ENCODE measurements around the gene MGAT5. TPM values are rescaled to one million over a fixed set of nuclear protein-coding genes. Genes with fewer than 3 reads are reported as not detected.

MGAT5 gene
- total RNA-seq, 2 experiments from 2014 or later = 45.3 to 52.3 TPM

DNA sequence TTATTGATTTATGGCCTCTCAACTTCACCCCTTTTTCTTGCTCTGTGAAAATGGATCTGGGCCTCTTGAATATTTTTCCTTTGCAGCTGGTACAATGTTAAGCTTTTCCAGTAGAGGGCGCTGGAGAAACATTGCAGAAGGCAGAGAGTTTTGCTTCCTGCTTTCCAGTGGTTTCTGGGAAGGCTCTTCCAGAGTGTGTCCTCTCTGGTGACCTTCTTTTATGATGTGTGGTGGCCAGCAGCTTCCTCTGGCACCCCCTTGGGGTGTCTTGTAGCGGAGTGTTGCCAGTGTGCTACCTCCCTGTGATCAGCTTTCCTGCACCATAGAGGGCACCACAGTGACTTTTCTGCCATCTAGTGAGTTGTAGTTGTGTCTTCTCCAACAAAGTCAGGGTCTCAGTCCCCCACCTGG is 25.4 kb upstream of the MGAT5 start:
- POLR2A ChIA-PET = interaction anchor here (0.8 kb wide), 1 partner anchor 10 kb away, joined by 3 read pairs; no protein-coding TSS in a partner anchor
- CTCF ChIA-PET = interaction anchor here (1.3 to 1.4 kb wide), 2 partner anchors 10 to 25 kb away, joined by 3 to 4 read pairs; partner anchors contain the start of gene MGAT5

DNA sequence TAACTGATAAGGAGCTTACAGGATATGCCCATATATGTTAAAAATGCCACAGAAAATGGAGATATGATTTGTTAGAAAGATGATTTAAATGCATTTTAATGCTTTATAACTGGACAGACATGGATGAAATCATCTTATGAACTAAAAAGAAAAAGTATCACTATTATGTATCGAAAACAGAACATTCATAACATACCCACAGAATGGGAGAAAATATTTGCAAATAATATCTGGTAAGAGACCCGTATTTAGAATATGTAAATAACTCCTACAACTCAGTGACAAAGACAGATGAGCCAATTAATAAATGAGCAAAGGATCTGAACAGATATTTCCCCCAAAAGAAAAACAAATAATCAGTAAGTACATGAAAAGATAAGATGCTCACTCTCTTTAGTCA is 24.3 kb upstream of the MGAT5 start:
- ChIA-PET CTCF (interaction anchor here (1.1 to 1.3 kb wide), 2 partner anchors 24 to 111 kb away, joined by 3 read pairs; partner anchors contain the start of gene MGAT5), POLR2A (no interaction called here)

- CTCF ChIA-PET = interaction anchor here (1.0 to 1.4 kb wide), 3 partner anchors 7 to 14 kb away, joined by 3 to 7 read pairs (median 6); no protein-coding TSS in a partner anchor
Measured at GRCh38 chr2:134230885-134231284, 23.0 kb upstream of the MGAT5 start.

DNA sequence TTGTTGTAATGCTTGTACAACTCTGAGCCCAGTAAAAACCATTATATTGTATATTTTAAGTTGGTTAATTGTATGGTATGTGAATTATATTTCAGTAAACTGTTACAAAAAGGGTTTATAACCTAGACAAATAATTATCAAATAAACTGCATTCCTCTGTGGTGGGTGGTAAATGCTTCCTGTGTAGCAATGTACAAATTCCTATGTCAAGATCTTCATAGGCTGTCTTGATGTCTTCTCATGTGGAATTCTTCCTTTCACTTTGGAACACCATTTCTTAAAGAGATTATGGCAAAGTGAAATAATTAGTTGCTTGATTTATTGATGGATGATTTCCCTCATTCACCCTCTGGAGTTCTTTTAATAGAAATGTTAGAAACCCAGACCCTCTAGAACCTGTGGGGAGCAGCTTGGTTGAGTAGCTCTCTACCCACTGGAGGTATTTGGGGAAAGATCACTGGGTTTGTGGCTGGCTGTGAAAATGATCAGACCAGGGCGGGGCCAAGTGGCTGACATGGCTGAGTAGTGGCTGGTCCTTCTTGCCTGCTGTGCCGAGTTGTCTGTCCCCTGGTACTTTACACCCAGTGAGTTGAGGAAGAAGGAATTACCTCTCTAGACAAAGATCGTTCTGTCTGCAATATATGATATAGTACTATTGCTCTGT is 22.4 kb upstream of the MGAT5 start:
- POLR2A ChIA-PET = interaction anchor here (0.7 to 1.1 kb wide), 3 partner anchors 12 to 113 kb away, joined by 3 read pairs; no protein-coding TSS in a partner anchor
- CTCF ChIA-PET = interaction anchor here (1.0 to 1.4 kb wide), 3 partner anchors 8 to 14 kb away, joined by 3 to 7 read pairs (median 6); no protein-coding TSS in a partner anchor

More at GRCh38 chr2:134230885-134231284, 23.0 kb upstream of the MGAT5 start:
- POLR2A ChIA-PET = interaction anchor here (0.8 kb wide), 1 partner anchor 111 kb away, joined by 3 read pairs; no protein-coding TSS in a partner anchor

- POLR2A ChIA-PET = interaction anchor here (0.7 to 1.1 kb wide), 2 partner anchors 13 to 114 kb away, joined by 3 read pairs; no protein-coding TSS in a partner anchor
- CTCF ChIA-PET = interaction anchor here (1.2 to 1.4 kb wide), 3 partner anchors 9 to 113 kb away, joined by 3 to 6 read pairs (median 4); no protein-coding TSS in a partner anchor
Measured at GRCh38 chr2:134231965-134232340, 21.9 kb upstream of the MGAT5 start.

GRCh38 chr2:134232461-134232860 is 21.4 kb upstream of the MGAT5 start:
- ChIA-PET POLR2A (interaction anchor here (0.7 to 1.1 kb wide), 2 partner anchors 13 to 114 kb away, joined by 3 read pairs; no protein-coding TSS in a partner anchor), CTCF (interaction anchor here (1.3 kb wide), 1 partner anchor 114 kb away, joined by 4 read pairs; no protein-coding TSS in a partner anchor)

DNA sequence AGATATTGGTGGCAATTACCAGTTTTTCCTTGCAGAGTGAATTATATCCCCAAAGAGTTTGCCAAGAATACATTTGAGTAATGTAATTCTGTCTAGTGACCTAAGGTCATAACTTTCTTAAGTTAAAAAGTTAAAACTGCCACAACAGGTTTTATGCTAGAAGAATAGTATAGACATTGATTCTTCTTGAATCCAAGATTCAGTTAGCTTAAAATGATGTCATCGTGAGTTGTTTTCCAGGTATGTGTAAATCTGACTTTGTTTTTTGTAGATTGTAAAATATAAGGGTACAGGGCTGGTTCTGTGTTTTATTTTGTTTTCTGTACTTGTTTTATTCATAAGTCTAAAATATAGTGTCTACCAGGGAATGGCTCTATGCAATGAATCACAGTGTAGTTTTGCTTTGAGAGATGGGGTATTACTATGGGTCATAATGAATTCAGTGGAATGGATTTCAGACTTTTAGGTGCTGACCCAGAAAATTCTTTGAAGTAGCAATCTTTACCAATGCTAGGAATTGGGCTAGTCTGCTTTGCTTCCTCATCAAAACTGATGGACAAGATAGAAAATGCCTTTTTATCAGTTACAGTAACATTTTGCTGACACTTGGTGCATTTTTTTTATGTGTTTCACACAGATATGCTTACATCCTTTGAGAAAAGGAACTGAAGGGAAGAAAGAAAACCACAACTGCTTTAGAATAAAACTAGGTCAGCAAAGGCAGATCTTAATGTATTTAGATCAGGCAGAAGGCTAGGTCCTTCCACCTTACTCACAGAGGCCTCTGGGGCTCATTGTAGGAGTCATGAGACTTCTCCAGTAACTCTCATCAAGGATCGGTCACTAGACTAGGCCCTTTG is 20.8 kb upstream of the MGAT5 start:
- POLR2A ChIA-PET = interaction anchor here (1.1 kb wide), 1 partner anchor 14 kb away, joined by 3 read pairs; no protein-coding TSS in a partner anchor
- CTCF ChIA-PET = interaction anchor here (1.3 kb wide), 1 partner anchor 115 kb away, joined by 4 read pairs; no protein-coding TSS in a partner anchor

DNA sequence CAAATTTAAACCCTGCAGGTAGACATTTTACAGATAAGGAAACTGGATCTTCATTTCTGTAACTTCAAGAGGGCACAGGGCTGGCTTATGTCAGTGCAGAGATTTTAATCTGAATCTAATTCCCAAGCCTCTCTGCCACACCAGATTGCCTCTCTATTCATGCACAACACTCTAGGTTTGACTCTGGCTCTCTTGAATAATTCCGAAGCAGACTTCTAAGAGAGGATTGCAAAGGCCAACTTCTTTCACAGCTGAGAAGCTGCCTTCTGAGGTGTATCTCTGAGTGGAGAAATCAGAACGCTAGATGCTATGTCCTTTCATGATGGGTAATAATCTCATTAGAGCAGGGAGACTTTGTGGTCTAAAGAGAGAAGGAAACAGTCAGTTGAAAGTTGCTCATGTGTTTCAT is 20.1 kb upstream of the MGAT5 start:
- ChIA-PET CTCF (interaction anchor here (2.9 kb wide), 1 partner anchor 12 kb away, joined by 19 read pairs; no protein-coding TSS in a partner anchor), POLR2A (interaction anchor here (0.5 kb wide), 1 partner anchor 17 kb away, joined by 3 read pairs; no protein-coding TSS in a partner anchor)

- POLR2A ChIA-PET = interaction anchor here (0.7 to 0.8 kb wide), 2 partner anchors 15 to 115 kb away, joined by 3 to 4 read pairs; no protein-coding TSS in a partner anchor
Measured at GRCh38 chr2:134234535-134234934, 19.3 kb upstream of the MGAT5 start.

GRCh38 chr2:134235510-134236144 is 18.2 kb upstream of the MGAT5 start:
- ChIA-PET POLR2A (interaction anchor here (0.7 kb wide), 1 partner anchor 116 kb away, joined by 4 read pairs; no protein-coding TSS in a partner anchor), CTCF (interaction anchor here (1.3 to 2.9 kb wide), 3 partner anchors 10 to 117 kb away, joined by 3 to 19 read pairs (median 4); no protein-coding TSS in a partner anchor)

More at GRCh38 chr2:134234535-134234934, 19.3 kb upstream of the MGAT5 start:
- CTCF ChIA-PET = interaction anchor here (0.8 to 2.9 kb wide), 5 partner anchors 11 to 116 kb away, joined by 3 to 19 read pairs (median 3); no protein-coding TSS in a partner anchor

- CTCF ChIA-PET = interaction anchor here (0.6 kb wide), 1 partner anchor 8 kb away, joined by 4 read pairs; no protein-coding TSS in a partner anchor
- POLR2A ChIA-PET = no interaction called here
Measured at GRCh38 chr2:134238371-134238770, 15.5 kb upstream of the MGAT5 start.

GRCh38 chr2:134240061-134240460 is 13.8 kb upstream of the MGAT5 start:
- POLR2A ChIA-PET = no interaction called here
- CTCF ChIA-PET = interaction anchor here (1.2 to 1.3 kb wide), 2 partner anchors 26 to 122 kb away, joined by 3 read pairs; no protein-coding TSS in a partner anchor

DNA sequence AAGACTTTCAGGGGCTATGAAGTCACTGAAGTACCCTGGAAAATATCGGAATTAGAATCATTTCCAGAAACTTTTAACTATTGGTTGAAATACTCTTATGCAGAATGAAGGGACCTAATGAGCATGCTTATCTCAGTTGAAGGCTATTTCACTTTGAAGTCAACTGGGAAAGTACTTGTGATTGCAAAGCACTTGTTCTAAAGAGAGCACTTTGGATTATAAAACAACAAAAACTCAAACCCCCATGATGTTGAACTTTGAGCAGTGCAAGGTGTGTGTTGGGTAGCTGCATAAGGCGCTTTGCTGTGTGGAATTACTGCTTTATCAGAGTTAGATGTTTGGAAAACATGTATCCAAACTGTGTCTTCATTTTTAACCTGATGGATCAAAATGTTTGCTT is 12.0 kb upstream of the MGAT5 start:
- ChIA-PET CTCF (interaction anchor here (2.4 kb wide), 1 partner anchor 35 kb away, joined by 9 read pairs; no protein-coding TSS in a partner anchor), POLR2A (no interaction called here)

- CTCF ChIA-PET = interaction anchor here (1.1 to 2.4 kb wide), 5 partner anchors 23 to 208 kb away, joined by 3 to 9 read pairs (median 3); no protein-coding TSS in a partner anchor
- POLR2A ChIA-PET = interaction anchor here (0.9 kb wide), 1 partner anchor 24 kb away, joined by 3 read pairs; no protein-coding TSS in a partner anchor
Measured at GRCh38 chr2:134243244-134243643, 10.6 kb upstream of the MGAT5 start.

- POLR2A ChIA-PET = no interaction called here
- CTCF ChIA-PET = interaction anchor here (1.1 to 2.4 kb wide), 6 partner anchors 9 to 127 kb away, joined by 3 to 19 read pairs (median 4); no protein-coding TSS in a partner anchor
Measured at GRCh38 chr2:134244086-134244485, 9.8 kb upstream of the MGAT5 start.

DNA sequence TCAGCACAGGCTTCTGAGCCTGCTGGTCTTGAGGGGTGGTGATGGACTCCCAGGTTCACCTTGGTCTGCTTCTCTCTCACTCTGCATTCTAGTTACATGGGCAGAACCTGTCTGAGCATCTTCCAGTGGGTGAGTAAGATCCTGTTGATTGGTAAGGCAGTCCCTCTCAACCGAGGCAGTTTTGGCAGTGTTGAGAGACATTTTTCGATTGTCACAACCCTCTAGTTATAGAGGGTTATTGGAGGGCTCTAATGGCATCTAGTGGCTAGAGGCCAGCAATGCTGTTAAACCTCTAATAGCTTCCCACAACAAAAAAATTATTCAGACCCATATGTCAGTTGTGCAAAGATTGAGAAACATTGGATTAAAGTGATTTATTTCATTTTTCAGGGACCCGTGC is 9.3 kb upstream of the MGAT5 start:
- ChIA-PET POLR2A (no interaction called here), CTCF (interaction anchor here (1.0 to 2.1 kb wide), 13 partner anchors 10 to 127 kb away, joined by 3 to 19 read pairs (median 4); no protein-coding TSS in a partner anchor)

DNA sequence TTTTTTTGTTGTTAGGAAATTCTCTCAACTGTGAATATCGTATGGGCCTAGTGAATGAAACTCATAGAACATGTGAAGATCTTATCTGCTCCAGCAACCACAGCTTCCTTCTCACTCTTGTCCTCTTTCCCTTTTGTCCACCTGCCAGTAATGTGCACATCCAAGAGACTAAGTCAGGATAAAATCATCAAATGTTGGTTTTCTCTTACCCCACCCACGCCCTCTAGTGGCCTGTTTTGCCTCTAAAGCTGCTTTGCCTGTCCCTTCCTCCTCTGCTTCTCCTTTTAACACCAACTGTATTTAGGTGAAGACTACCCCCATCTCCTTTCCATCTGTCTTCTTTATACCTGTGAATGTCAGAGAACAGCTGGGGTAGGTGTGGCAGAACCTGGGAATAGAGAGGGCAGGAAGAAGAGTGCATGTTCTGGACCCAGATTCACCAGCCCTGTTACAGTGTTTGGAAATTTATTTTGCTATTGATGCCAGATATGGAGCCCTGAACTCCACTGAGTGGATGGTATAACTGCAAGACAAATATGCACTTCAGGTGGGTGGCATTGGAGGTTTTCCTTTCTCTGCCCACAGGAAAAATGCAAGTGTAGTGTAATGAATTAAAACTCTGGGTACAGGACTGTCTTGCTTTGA is 8.4 kb upstream of the MGAT5 start:
- CTCF ChIA-PET = interaction anchor here (0.6 to 2.1 kb wide), 19 partner anchors 10 to 237 kb away, joined by 3 to 19 read pairs (median 4); no protein-coding TSS in a partner anchor
- POLR2A ChIA-PET = no interaction called here

Measured in activated CD8-positive, alpha-beta memory T cell treated with anti-CD3 and anti-CD28 coated beads for 36 hours (primary cell).